HG03457 (cell line): ENCODE results near the gene TXN2.
"Not testable (repeated sequence)": the region's sequence is repeated elsewhere in the genome, so short reads cannot be mapped to it uniquely, and the experiment has no call there.

Source experiments
- ATAC-seq: cut with Tn5 transposase; IDR thresholded peaks from one replicate; pipeline ENCODE4 v1.9.1; 2021; ENCODE audit warnings: moderate number of reproducible peaks; ENCODE audit not compliant: unreplicated experiment

The TXN2 gene

GRCh38 chr22:36456464-36456845 lies 25.0 kb downstream of the TXN2 start:
- ATAC-seq, result no peak

GRCh38 chr22:36455571-36456463 lies 25.6 kb downstream of the TXN2 start:
- no peak for ATAC-seq

GRCh38 chr22:36454916-36455570 lies 26.4 kb downstream of the TXN2 start:
- ATAC-seq, result no peak

GRCh38 chr22:36453855-36454378 lies 27.5 kb downstream of the TXN2 start:
- ATAC-seq, result no peak

- ATAC-seq, result not testable (repeated sequence)
Observed at GRCh38 chr22:36452978-36453607, 28.3 kb downstream of the TXN2 start.

GRCh38 chr22:36452250-36452977 lies 29.0 kb downstream of the TXN2 start:
- ATAC-seq, result no peak

GRCh38 chr22:36450923-36451322 lies 30.5 kb downstream of the TXN2 start:
- ATAC-seq, result not testable (repeated sequence)

GRCh38 chr22:36449596-36450175 lies 31.8 kb downstream of the TXN2 start:
- ATAC-seq, result no peak

GRCh38 chr22:36447632-36448031 lies 33.8 kb downstream of the TXN2 start:
- ATAC-seq, result no peak

- no peak for ATAC-seq
Observed at GRCh38 chr22:36445158-36445668, 36.2 kb downstream of the TXN2 start.

GRCh38 chr22:36443198-36443770 lies 38.2 kb downstream of the TXN2 start:
- no peak for ATAC-seq

- no peak for ATAC-seq
Observed at GRCh38 chr22:36442506-36443197, 38.8 kb downstream of the TXN2 start.

GRCh38 chr22:36440429-36441002 lies 40.9 kb downstream of the TXN2 start:
- no peak for ATAC-seq

GRCh38 chr22:36439481-36440271 lies 41.8 kb downstream of the TXN2 start:
- no peak for ATAC-seq

- no peak for ATAC-seq
Observed at GRCh38 chr22:36435516-36436415, 45.7 kb downstream of the TXN2 start.

- no peak for ATAC-seq
Observed at GRCh38 chr22:36433318-36434231, 47.9 kb downstream of the TXN2 start.
